ENCODE data around the gene IGSF11. TPM values are rescaled to one million over a fixed set of nuclear protein-coding genes. Genes with fewer than 3 reads are reported as not detected.

Gene IGSF11
- total and polyA plus RNA-seq, 4 donors, result 0.02 to 0.17 TPM; not detected in 2

DNA sequence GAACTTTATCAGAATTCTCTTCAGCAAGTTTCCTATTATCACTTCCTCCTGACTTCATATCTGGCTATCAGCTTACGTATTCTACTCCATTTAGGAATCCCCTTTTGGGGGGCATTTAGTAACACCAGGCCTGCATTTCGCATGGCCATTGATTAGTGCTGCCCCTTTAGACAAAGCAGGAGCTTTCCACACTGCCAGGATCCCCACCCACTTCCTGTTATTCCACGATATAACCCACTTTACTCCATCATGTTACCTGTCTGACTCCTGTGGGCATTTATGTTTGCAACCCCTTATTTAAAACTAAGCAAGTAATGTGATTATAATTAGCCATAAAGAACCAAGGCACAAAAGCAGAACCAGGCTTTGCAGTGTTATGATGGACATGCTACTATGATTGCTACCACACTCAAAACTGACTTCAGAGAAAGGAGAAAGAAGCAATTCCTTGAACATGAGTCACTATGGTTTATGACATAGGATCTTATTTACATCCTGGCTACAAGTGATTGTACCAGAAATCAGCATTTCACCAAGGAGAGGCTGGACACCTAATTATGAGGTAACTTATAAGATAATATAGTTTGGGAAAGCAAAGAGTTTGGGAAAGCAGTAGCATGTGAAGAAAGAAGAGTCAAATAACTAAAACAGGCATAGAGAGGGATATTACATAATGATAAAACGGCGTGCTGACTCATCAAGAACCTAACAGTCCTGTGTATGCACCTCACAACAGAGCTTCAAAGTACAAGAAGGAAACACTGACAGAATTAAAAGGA lies 96.3 kb downstream of the IGSF11 start:
- TF ChIP-seq YY1 (IDR thresholded peaks at IDR 0.05), result no peak
- TF ChIP-seq RAD21 (IDR thresholded peaks at IDR 0.05), result no peak
- no peak for TF ChIP-seq FOXA2 (IDR thresholded peaks at IDR 0.05)
- TF ChIP-seq, protein P1, sequence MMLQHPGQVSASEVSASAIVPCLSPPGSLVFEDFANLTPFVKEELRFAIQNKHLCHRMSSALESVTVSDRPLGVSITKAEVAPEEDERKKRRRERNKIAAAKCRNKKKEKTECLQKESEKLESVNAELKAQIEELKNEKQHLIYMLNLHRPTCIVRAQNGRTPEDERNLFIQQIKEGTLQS (IDR thresholded peaks at IDR 0.05), result no peak
- TF ChIP-seq ZBTB33 (IDR thresholded peaks at IDR 0.05), result no peak
- TF ChIP-seq, protein P2, sequence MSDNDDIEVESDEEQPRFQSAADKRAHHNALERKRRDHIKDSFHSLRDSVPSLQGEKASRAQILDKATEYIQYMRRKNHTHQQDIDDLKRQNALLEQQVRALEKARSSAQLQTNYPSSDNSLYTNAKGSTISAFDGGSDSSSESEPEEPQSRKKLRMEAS (IDR thresholded peaks at IDR 0.05), result no peak
- TF ChIP-seq EGR1 (IDR thresholded peaks at IDR 0.05; ENCODE audit: low read depth in 2 of 2), result no peak
- no peak for TF ChIP-seq FOXA1 (IDR thresholded peaks at IDR 0.05)
- no peak for TF ChIP-seq SP1 (IDR thresholded peaks at IDR 0.05)
- no peak for TF ChIP-seq RXRA (IDR thresholded peaks at IDR 0.05)
- TF ChIP-seq, protein P3, sequence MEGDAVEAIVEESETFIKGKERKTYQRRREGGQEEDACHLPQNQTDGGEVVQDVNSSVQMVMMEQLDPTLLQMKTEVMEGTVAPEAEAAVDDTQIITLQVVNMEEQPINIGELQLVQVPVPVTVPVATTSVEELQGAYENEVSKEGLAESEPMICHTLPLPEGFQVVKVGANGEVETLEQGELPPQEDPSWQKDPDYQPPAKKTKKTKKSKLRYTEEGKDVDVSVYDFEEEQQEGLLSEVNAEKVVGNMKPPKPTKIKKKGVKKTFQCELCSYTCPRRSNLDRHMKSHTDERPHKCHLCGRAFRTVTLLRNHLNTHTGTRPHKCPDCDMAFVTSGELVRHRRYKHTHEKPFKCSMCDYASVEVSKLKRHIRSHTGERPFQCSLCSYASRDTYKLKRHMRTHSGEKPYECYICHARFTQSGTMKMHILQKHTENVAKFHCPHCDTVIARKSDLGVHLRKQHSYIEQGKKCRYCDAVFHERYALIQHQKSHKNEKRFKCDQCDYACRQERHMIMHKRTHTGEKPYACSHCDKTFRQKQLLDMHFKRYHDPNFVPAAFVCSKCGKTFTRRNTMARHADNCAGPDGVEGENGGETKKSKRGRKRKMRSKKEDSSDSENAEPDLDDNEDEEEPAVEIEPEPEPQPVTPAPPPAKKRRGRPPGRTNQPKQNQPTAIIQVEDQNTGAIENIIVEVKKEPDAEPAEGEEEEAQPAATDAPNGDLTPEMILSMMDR (IDR thresholded peaks at IDR 0.05; ENCODE audit: low read depth, low read length, missing input control), result no peak
- no peak for TF ChIP-seq JUND (IDR thresholded peaks at IDR 0.05)
- no peak for TF ChIP-seq HNF4A (conservative IDR thresholded peaks at IDR 0.05)
- no peak for TF ChIP-seq HNF4G (IDR thresholded peaks at IDR 0.05)
- H3K4me3 ChIP-seq (ENCODE audit: low read depth in 1 of 3, low read length in 3 of 3), result no peak overlapping the region
- DNase-seq (ENCODE audit: low spot score), result no peak

GRCh38 chr3:118936811-118937210 lies 97.8 kb downstream of the IGSF11 start:
- H3K9ac ChIP-seq (ENCODE audit: low read depth in 1 of 2, low read length in 2 of 2), result no peak overlapping the region
- DNase-seq (ENCODE audit: low spot score), result no peak
- H3K4me3 ChIP-seq (ENCODE audit: low read depth in 1 of 3, low read length in 3 of 3), result no peak overlapping the region
- no peaks in the 10 kb centered on the region for H3K9me3 ChIP-seq (ENCODE audit: control insufficient read depth in 4 of 4, low read length in 3 of 4)
- no peaks in the 10 kb centered on the region for H3K27me3 ChIP-seq (ENCODE audit: control insufficient read depth in 4 of 4, insufficient read depth in 4 of 4, low read length in 3 of 4)
- no peaks in the 10 kb centered on the region for H3K4me1 ChIP-seq (ENCODE audit: control insufficient read depth in 4 of 4, insufficient read depth in 4 of 4, low read length in 3 of 4)
- H3K27ac ChIP-seq (ENCODE audit: low read depth in 1 of 2, low read length in 2 of 2), result no peak overlapping the region
- TF ChIP-seq HNF4A (conservative IDR thresholded peaks at IDR 0.05), result no peak
- TF ChIP-seq, protein P2 (IDR thresholded peaks at IDR 0.05), result no peak
- no peak for TF ChIP-seq FOXA2 (IDR thresholded peaks at IDR 0.05)
- TF ChIP-seq NR2F2 (IDR thresholded peaks at IDR 0.05), result no peak
- TF ChIP-seq JUND (IDR thresholded peaks at IDR 0.05), result no peak
- no peak for TF ChIP-seq RAD21 (IDR thresholded peaks at IDR 0.05)
- no peak for TF ChIP-seq ZBTB33 (IDR thresholded peaks at IDR 0.05)
- no peak for TF ChIP-seq RXRA (IDR thresholded peaks at IDR 0.05)
- TF ChIP-seq FOXA1 (IDR thresholded peaks at IDR 0.05), result no peak
- TF ChIP-seq SP1 (IDR thresholded peaks at IDR 0.05), result no peak
- no peak for TF ChIP-seq TAF1 (conservative IDR thresholded peaks at IDR 0.05)
- no peaks in the 10 kb centered on the region for H3K36me3 ChIP-seq (ENCODE audit: control insufficient read depth in 4 of 4, insufficient read depth in 3 of 4, low read depth in 1 of 4, low read length in 3 of 4)
- WGBS, result 49% methylated on average over 1 of the region's 1 CpG

More for the DNA sequence above, 96.3 kb downstream of the IGSF11 start:
- no peak overlapping the region for H3K27ac ChIP-seq (ENCODE audit: low read depth in 1 of 2, low read length in 2 of 2)
- no peaks in the 10 kb centered on the region for H3K4me1 ChIP-seq (ENCODE audit: control insufficient read depth in 4 of 4, insufficient read depth in 4 of 4, low read length in 3 of 4)
- no peaks in the 10 kb centered on the region for H3K27me3 ChIP-seq (ENCODE audit: control insufficient read depth in 4 of 4, insufficient read depth in 4 of 4, low read length in 3 of 4)
- H3K9me3 ChIP-seq (ENCODE audit: control insufficient read depth in 4 of 4, low read length in 3 of 4), result no peaks in the 10 kb centered on the region
- H3K9ac ChIP-seq (ENCODE audit: low read depth in 1 of 2, low read length in 2 of 2), result no peak overlapping the region
- no peaks in the 10 kb centered on the region for H3K36me3 ChIP-seq (ENCODE audit: control insufficient read depth in 4 of 4, insufficient read depth in 3 of 4, low read depth in 1 of 4, low read length in 3 of 4)
- WGBS, result 69% methylated on average over 5 of the region's 5 CpGs
